Neural cell (in vitro differentiated cells): Measurements from ENCODE around the gene FRMPD4. TPM values are rescaled to one million over a fixed set of nuclear protein-coding genes. Genes with fewer than 3 reads are reported as not detected.

Experiments used
- H2AFZ ChIP-seq: fragments of 200-600, 300-800 bp; sonication (generic), shearing (Covaris generic); 2 replicates; pipeline ENCODE4 v1.6.0; 2014; ENCODE audit warnings: low read depth, mild to moderate bottlenecking, antibody characterized with exemption, low read length, moderate library complexity
- H3F3A ChIP-seq: fragments of 200-600 bp; shearing (Covaris generic); 2 replicates; pipeline ENCODE4 v1.6.1; 2016; ENCODE audit warnings: mild to moderate bottlenecking, moderate library complexity, mixed read lengths, antibody characterized with exemption, low read length; ENCODE audit not compliant: insufficient read depth, poor library complexity, severe bottlenecking
- H3K27ac ChIP-seq: fragments of 200-600, 300-800 bp; sonication (generic), shearing (Covaris generic); 2 replicates; pipeline ENCODE4 v1.5.1; 2014; ENCODE audit warnings: mild to moderate bottlenecking, low read length, moderate library complexity
- H3K27me3 ChIP-seq: fragments of 300-800, 200-600 bp; sonication (generic), shearing (Covaris generic); 2 replicates; pipeline ENCODE4 v1.6.0; 2014; ENCODE audit warnings: mild to moderate bottlenecking, low read depth, low read length, moderate library complexity; ENCODE audit not compliant: insufficient read depth
- H3K36me3 ChIP-seq: fragments of 300-800, 200-600 bp; sonication (generic), shearing (Covaris generic); 2 replicates; pipeline ENCODE4 v1.5.1; 2014; ENCODE audit warnings: mild to moderate bottlenecking, antibody characterized with exemption, low read length, moderate library complexity; ENCODE audit not compliant: insufficient read depth
- H3K4me2 ChIP-seq: fragments of 300-800, 200-600 bp; sonication (generic), shearing (Covaris generic); 2 replicates; pipeline ENCODE4 v1.6.0; 2014; ENCODE audit warnings: mild to moderate bottlenecking, low read length
- H3K4me3 ChIP-seq: fragments of 300-800, 200-600 bp; sonication (generic), shearing (Covaris generic); 2 replicates; pipeline ENCODE4 v1.5.1; 2014; ENCODE audit warnings: mild to moderate bottlenecking, low read length, moderate library complexity
- H3K79me2 ChIP-seq: fragments of 200-600 bp; shearing (Covaris generic); replicated peaks from 2 replicates; pipeline ENCODE4 v1.6.0; 2014; ENCODE audit warnings: mild to moderate bottlenecking, low read length, moderate library complexity; ENCODE audit not compliant: insufficient read depth
- H3K9ac ChIP-seq: fragments of 300-800, 200-600 bp; sonication (generic), shearing (Covaris generic); 2 replicates; pipeline ENCODE4 v1.6.1; 2016; ENCODE audit warnings: mild to moderate bottlenecking, low read length, mixed read lengths
- H3K9me2 ChIP-seq: fragments of 200-600 bp; shearing (Covaris generic); 2 replicates; pipeline ENCODE4 v1.6.1; 2016; ENCODE audit warnings: mild to moderate bottlenecking, low read length, mixed read lengths; ENCODE audit not compliant: insufficient read depth
- H3K9me3 ChIP-seq: fragments of 200-600, 300-800 bp; sonication (generic), shearing (Covaris generic); 2 replicates; pipeline ENCODE4 v1.6.1; 2016; ENCODE audit warnings: mild to moderate bottlenecking, mixed run types, low read length, moderate library complexity, mixed read lengths
- H4K20me1 ChIP-seq: fragments of 200-600 bp; shearing (Covaris generic); 2 replicates; pipeline ENCODE4 v1.6.1; 2016; ENCODE audit warnings: mild to moderate bottlenecking, mixed run types; ENCODE audit not compliant: insufficient read depth
- EP300 ChIP-seq: fragments of 450-650 bp; conservative IDR thresholded peaks from 2 replicates; pipeline ENCODE4 v1.6.1; 2014; ENCODE audit warnings: antibody characterized with exemption, mild to moderate bottlenecking, moderate library complexity; ENCODE audit not compliant: poor library complexity, severe bottlenecking
- EZH2 ChIP-seq: fragments of 200-600, 300-800 bp; shearing (Covaris generic), sonication (generic); IDR thresholded peaks from 2 replicates; pipeline ENCODE4 v1.6.1; 2014; ENCODE audit warnings: antibody characterized with exemption, low read length, borderline replicate concordance, mild to moderate bottlenecking; ENCODE audit not compliant: insufficient read depth, poor library complexity, severe bottlenecking
- MXI1 ChIP-seq: fragments of 450-650 bp; conservative IDR thresholded peaks from 2 replicates; pipeline ENCODE4 v1.6.1; 2014; ENCODE audit warnings: antibody characterized with exemption, mild to moderate bottlenecking; ENCODE audit not compliant: poor library complexity, severe bottlenecking
- POLR2AphosphoS5 ChIP-seq: IDR thresholded peaks from 2 replicates; pipeline ENCODE4 v1.6.1; 2012
- RAD21 ChIP-seq: fragments of 450-650 bp; conservative IDR thresholded peaks from 2 replicates; pipeline ENCODE4 v1.6.1; 2014; ENCODE audit warnings: antibody characterized with exemption, mild to moderate bottlenecking, moderate library complexity
- SMC3 ChIP-seq: fragments of 450-650 bp; conservative IDR thresholded peaks from 2 replicates; pipeline ENCODE4 v1.6.1; 2014; ENCODE audit warnings: antibody characterized with exemption, mild to moderate bottlenecking, moderate library complexity; ENCODE audit not compliant: poor library complexity
- TAF1 ChIP-seq: IDR thresholded peaks from 2 replicates; pipeline ENCODE4 v1.6.1; 2012; ENCODE audit warnings: low read depth
- polyA plus RNA-seq: library from polyadenylated mRNA; depleted of rRNA; stranded (reverse); fragments of >200 nt; gene quantifications from 2 replicates; pipeline ENCODE4 v1.2.3, GENCODE V29; 2014
- TF ChIP-seq, protein P1 (sequence below): fragments of 450-650 bp; IDR thresholded peaks from 2 replicates; pipeline ENCODE4 v1.5.1; 2014; ENCODE audit warnings: antibody characterized with exemption, mild to moderate bottlenecking, moderate library complexity; ENCODE audit not compliant: poor library complexity, severe bottlenecking
- TF ChIP-seq, protein P2 (sequence below): IDR thresholded peaks from 2 replicates; pipeline ENCODE4 v1.6.1; 2012; ENCODE audit warnings: borderline replicate concordance

FRMPD4 gene
- polyA plus RNA-seq, 1 donor from 2014 or later = 1.2 TPM

DNA sequence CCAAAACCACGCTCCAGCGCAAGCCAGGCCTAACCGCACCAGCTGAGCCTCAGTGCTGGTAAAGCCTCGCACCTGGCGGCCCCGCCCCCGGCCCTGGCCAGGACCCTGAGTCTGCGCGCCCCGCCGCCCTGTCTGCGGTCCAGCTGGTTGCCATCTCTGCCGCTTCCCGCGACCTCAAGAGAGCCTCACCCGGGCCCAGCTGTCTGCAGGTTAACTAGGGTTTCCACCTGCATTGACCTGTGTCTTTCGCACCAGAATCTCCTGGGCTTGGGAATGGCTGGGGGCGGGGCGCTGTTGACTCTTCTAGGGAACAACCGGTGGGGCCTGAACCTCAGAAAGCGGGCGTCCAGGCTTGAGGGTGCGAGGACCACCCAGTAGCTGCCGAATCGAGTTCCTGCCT is 445.3 kb downstream of the FRMPD4 start:
- Histone ChIP-seq H4K20me1 (no peaks in the 10 kb centered on the region), H3F3A (no peaks in the 10 kb centered on the region), H3K9ac (no peak overlapping the region), H3K27ac (no peak overlapping the region), H2AFZ (no peak overlapping the region), H3K79me2 (no peaks in the 10 kb centered on the region), H3K4me3 (no peak overlapping the region), H3K27me3 (no peaks in the 10 kb centered on the region), H3K9me3 (no peaks in the 10 kb centered on the region), H3K4me2 (no peak overlapping the region), H3K36me3 (no peaks in the 10 kb centered on the region), H3K9me2 (no peaks in the 10 kb centered on the region)
- TF ChIP-seq RAD21 (no peak), POLR2AphosphoS5 (no peak), MXI1 (no peak), EP300 (no peak), TAF1 (no peak), SMC3 (no peak), EZH2 (no peak)
- TF ChIP-seq, protein P1, sequence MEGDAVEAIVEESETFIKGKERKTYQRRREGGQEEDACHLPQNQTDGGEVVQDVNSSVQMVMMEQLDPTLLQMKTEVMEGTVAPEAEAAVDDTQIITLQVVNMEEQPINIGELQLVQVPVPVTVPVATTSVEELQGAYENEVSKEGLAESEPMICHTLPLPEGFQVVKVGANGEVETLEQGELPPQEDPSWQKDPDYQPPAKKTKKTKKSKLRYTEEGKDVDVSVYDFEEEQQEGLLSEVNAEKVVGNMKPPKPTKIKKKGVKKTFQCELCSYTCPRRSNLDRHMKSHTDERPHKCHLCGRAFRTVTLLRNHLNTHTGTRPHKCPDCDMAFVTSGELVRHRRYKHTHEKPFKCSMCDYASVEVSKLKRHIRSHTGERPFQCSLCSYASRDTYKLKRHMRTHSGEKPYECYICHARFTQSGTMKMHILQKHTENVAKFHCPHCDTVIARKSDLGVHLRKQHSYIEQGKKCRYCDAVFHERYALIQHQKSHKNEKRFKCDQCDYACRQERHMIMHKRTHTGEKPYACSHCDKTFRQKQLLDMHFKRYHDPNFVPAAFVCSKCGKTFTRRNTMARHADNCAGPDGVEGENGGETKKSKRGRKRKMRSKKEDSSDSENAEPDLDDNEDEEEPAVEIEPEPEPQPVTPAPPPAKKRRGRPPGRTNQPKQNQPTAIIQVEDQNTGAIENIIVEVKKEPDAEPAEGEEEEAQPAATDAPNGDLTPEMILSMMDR = no peak
- TF ChIP-seq, protein P2, sequence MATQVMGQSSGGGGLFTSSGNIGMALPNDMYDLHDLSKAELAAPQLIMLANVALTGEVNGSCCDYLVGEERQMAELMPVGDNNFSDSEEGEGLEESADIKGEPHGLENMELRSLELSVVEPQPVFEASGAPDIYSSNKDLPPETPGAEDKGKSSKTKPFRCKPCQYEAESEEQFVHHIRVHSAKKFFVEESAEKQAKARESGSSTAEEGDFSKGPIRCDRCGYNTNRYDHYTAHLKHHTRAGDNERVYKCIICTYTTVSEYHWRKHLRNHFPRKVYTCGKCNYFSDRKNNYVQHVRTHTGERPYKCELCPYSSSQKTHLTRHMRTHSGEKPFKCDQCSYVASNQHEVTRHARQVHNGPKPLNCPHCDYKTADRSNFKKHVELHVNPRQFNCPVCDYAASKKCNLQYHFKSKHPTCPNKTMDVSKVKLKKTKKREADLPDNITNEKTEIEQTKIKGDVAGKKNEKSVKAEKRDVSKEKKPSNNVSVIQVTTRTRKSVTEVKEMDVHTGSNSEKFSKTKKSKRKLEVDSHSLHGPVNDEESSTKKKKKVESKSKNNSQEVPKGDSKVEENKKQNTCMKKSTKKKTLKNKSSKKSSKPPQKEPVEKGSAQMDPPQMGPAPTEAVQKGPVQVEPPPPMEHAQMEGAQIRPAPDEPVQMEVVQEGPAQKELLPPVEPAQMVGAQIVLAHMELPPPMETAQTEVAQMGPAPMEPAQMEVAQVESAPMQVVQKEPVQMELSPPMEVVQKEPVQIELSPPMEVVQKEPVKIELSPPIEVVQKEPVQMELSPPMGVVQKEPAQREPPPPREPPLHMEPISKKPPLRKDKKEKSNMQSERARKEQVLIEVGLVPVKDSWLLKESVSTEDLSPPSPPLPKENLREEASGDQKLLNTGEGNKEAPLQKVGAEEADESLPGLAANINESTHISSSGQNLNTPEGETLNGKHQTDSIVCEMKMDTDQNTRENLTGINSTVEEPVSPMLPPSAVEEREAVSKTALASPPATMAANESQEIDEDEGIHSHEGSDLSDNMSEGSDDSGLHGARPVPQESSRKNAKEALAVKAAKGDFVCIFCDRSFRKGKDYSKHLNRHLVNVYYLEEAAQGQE = no peak

DNA sequence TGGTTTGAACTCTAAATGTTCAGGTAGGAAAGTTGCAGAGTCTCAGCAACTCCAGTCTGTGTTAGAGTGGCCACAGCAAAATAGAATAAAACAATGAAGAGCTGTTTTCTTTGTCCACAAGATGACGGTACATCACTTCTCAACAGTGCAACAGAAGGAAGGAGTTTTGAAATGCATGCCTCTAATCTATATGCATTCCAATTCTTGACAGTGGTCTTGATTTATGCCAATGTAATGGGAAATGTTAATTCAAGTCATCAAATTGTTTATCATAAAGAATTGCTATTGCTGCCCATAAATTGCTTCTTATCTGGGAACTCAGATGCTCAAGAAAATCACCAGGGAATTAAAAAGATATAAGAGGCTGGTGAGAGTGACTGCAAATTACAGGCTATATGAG is 457.4 kb downstream of the FRMPD4 start:
- TF ChIP-seq EP300 (no peak), TAF1 (no peak)
- no peak overlapping the region for H2AFZ ChIP-seq
- no peaks in the 10 kb centered on the region for H3F3A ChIP-seq
- no peak overlapping the region for H3K9ac ChIP-seq
- H3K27me3 ChIP-seq = no peaks in the 10 kb centered on the region
- no peak overlapping the region for H3K4me3 ChIP-seq
- no peak overlapping the region for H3K27ac ChIP-seq
- H3K9me3 ChIP-seq = no peaks in the 10 kb centered on the region
- no peak overlapping the region for H3K4me2 ChIP-seq
- H3K36me3 ChIP-seq = no peaks in the 10 kb centered on the region
- H3K9me2 ChIP-seq = no peaks in the 10 kb centered on the region
- no peaks in the 10 kb centered on the region for H3K79me2 ChIP-seq
- no peaks in the 10 kb centered on the region for H4K20me1 ChIP-seq

DNA sequence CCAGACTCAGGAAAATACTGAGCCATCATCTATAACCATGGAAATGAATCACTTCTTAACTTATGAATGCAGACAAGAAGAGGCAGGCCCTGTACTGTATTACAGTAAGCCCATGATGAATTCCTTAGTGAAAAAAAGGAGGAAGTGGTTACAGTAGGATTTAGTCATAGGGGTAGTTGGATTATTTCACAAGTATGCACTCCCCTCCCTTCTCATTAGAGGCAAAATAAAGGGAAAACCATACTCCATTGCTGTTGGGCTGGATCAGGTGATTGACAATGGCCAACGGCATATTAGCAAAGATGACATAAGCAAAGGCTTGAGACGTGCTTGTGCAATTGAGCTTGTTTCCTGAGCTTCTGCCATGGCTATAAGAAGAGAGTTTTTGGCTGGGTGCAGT is 471.8 kb downstream of the FRMPD4 start:
- Histone ChIP-seq H3K4me2 (no peak overlapping the region), H3K36me3 (no peaks in the 10 kb centered on the region), H3K4me3 (no peak overlapping the region), H3K27ac (no peak overlapping the region), H3K9me3 (no peaks in the 10 kb centered on the region), H4K20me1 (no peaks in the 10 kb centered on the region), H2AFZ (no peak overlapping the region), H3K27me3 (no peaks in the 10 kb centered on the region), H3K9me2 (no peaks in the 10 kb centered on the region), H3F3A (no peaks in the 10 kb centered on the region), H3K79me2 (no peaks in the 10 kb centered on the region), H3K9ac (no peak overlapping the region)
- TF ChIP-seq SMC3 (no peak), POLR2AphosphoS5 (no peak)
